Activated CD4-positive, alpha-beta T cell treated with anti-CD3 and anti-CD28 coated beads for 4 hours (primary cell): ENCODE measurements around the gene ID4.

Experiments
- DNase-seq, 2 donors: peaks; one replicate each; pipeline ENCODE4 v3.0.0-alpha.2; 2020

Gene ID4

DNA sequence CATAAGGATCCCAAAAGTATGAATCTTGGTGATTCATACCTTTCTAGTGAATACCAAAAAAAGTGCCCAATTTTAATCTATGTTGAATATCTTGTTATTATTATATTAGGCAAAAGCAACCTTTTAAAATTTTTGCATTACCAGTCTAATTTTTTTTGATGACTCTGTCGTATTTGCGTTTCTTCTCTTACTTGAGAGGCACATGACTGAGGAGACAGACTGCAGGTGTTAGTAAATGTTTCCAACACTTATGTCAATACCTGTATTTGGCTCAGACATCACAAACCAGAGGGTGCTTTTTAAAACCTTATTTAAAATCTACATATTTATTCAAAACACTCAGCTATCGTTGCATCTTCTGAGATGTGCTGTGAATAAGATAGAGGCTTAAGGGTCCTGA, 27.1 kb downstream of the ID4 start:
- DNase-seq: no peak

DNA sequence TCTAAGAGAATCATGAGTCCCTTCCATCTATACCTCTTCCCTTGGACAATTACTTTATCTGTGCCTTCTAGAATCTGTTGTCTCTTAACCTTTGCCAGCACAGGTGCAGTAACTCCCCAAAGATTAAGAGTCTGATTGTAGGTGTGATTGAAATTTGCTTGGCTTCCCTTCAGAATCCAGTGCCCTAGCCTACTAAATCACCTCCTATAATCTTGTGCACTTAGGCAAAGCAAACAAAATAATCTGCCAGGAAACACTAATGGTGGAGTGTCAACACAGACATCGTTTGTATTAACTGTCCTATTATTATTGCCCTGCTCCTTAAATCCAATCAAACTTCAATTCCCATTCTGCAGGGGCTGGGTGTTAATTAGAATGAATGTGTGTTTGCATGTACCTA, 28.0 kb downstream of the ID4 start:
- no peak for DNase-seq

DNA sequence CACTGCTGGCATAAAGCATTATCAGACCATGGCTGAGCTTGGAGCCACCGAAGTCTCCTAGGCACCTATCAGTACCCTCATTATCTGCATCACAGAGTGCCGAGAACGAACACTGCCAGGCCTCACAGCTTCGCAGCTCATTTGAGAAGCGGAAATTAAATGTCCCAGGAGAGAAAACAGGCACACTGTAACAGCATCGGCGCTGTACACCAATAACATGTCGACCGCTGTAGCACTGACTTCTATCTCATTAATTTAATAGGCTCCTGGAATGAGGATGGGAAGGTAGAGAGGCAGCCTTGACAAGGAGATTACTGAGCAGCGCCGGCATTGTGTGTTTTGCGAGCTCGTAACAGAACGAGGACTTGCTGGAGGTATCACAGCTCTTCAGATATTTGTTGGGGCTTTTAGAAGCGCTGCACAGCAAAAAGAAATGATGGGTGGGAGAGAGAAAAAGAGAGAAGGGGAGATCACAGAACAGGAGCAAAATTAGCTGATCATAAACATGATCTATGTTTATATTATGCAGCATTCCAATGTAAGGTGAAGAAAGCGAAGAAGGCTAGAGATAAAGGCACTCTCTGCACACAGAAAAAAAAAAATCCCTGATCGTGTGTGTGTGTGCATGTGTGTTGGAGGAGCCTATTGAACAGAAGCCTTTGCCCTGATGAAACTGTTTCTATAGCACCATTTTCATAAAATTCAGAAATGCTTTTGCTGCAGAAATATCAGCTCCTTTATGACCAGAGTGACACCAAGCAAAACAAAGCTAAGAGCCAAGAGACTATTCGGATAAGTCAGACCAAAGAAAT, 29.2 kb downstream of the ID4 start:
- DNase-seq: no peak

DNA sequence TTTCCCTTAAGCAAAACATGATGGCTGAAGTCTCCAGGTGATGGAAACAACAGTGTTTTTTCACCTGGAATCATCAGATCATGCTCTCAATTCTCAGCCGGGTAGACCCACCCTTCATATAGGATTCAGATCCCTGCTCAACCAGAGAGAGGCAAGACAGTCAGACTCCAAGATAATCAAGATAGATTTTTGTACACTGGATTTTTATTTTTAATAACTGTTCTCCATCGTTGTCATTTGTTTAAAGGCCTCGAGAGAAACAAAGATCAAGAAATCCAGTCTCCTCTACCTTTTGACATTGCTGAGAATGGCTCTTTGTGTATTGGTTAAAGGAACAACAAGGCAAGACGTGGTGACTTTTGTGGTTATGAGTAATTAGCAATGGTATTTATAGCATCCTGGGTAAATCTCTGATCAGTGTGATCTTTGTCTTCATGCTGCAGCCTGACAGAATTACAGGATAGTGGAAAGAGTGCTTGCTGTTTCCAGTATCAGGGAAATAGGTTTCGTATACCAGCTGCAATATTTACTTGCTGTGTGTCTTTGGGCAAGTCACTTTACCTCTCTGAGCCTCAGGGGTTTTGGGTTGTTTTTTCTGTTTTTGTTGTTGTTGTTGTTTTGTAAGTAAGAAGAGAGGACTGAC, 29.9 kb downstream of the ID4 start:
- DNase-seq: no peak

DNA sequence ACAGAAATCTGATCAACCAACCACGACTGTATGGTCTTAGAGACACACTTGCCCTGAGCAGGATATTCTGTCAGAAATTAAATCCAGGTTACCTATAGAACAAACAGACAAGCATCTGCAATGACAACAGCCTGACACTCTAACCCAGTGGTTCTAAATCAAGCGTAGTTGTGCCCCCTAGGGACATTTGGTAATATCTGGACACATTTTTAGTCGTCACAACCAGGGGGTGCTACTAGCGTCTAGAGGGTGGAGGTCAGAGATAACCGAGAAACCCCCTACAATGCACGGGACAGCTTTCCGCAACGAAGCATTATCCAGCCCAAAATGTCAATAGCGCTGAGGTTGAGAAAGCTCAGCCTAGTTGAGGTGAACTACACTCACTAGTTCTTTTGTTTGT, 32.3 kb downstream of the ID4 start:
- no peak for DNase-seq

DNA sequence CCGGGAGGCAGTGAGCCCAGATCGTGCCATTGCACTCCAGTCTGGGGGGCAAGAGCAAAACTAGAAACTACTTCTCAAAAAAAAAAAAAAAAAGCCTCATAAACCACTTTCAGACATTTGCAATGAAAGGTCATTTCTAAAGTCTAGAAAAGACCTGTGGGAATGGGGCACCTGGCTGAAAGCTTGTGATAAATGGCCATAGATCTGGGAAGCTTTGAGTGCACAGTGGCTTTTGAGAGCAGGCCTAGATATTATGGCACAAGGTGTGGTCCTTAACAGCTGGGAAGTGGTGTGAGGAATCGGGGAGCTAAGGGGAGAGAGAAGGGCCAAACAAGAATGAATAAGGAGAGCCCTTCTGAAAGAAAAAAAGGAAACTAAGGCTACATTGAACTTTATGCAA, 33.2 kb downstream of the ID4 start:
- no peak for DNase-seq

DNA sequence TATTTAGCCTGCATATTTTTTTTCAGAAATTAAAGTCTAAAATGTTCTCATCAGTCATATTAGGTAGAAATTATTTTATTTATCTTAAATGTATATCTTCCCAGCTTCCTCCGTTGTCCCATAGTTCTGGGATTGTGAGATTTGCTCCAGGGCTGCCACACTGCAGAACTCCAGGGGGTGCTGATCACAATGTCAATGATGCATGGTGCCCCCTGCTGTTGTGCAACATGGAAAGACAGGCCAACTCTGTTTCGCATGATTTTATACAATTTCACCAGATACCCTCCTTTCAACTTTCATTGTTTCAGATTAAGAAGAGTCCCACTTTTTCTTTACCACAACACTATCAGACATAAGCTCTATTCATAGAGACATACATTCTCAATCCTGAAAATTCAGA, 35.9 kb downstream of the ID4 start:
- no peak for DNase-seq

DNA sequence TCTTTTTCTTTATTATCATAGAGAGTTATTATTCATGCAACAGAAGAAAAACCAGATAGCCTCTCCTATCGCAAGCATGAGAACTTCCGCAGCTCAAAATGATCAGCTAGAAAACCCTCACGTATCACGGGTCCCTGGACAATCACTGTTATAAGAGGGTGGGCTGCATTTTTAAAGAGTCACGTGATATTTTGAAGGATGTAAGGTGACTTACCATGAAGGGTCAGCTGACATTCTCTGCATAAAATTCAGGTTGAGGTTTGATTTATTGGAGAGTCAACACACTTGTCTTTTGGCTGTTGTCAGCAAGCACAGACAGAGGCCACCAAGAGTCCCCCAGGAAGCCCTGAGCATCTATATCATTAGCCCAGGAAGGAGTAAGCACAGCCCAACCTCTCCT, 39.5 kb downstream of the ID4 start:
- no peak for DNase-seq

DNA sequence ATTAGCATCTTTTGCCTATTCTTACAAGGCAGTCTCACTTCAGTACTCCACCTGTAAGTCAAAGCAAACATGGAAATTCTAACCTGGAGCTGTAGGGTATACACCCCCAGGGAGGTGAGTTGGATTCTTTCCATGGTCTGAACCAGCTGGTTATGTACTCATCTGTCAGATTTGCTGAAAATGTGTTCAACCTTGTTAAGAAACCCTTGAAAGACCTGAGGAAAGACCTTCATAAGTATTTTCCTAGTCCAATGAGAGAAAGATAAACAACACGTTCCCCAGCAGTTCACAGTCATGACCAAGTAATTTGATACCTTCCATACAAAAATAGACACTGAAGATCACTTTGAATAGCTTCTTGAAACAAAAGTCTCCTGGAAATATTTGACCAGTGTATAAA, 42.5 kb downstream of the ID4 start:
- DNase-seq: no peak

DNA sequence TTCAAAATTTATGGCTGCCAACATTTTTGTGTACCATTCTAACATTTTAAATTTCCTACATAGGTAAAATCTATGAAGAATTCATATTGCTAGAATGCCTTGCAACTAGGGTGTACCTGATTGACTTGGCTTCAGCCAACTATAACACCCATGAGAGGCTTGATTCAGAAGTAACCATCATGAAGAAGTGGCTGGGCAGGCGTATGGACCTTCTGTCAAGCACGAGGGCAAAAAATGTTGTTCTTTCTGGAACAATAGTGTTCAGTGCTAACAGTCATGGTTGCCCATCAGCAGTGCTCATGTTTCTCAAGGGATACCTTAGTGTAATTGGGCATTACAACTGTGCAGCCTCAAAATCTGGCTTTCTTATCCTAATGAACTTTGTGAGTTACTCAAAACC, 42.9 kb downstream of the ID4 start:
- DNase-seq: no peak

DNA sequence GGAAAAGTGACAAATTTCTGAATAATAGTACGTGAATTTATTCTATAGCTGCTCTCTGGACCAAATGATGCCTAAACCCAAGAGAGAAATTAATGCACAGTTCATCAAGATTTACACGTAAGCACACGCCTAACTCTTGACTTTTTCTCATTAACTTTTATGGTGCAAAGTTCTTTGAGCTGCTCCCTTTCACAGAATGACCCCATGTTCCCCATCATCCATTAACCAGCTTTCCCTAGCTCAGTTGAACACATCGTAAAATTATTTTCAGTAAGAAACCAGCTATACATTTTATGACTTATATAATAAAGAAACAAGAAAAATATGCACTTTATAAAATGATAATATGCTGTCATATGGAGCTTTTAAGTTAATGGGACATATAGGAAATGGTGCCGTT, 54.3 kb downstream of the ID4 start:
- DNase-seq: no peak
